ENCODE measurements around the gene FLT3. TPM values are rescaled to one million over a fixed set of nuclear protein-coding genes. Genes with fewer than 3 reads are reported as not detected.

Gene FLT3
- polyA plus RNA-seq, 3 donors = 2.1 to 5.3 (median 3.7) TPM

DNA sequence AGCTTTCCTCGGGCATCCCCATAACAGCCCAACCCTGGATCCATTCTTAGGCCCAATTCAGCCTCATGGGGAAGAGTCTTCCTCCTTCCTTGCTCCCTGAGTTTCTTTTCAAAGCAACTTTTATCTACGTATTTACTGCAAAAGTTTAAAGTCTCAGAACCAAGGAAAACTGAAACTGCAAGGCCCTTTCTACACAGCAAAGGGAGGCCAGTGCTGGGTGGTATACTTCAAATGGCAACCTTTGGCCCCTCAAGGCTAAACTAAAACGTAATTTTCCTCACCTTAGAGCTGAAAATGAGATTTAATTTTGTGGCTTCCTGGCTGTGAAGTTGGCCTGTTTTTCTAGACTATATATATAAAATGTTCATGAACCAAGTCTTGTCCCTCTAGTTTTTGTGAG lies 136.9 kb downstream of the FLT3 start:
- Mint-ChIP-seq H3K4me1 (peaks cover 33% of the 10 kb centered on the region), H3K9me3 (peaks cover 0 to 29% (median 9%) of the 10 kb centered on the region in 7 donors), H3K4me3 (peak overlapping the region in 1 of 2 donors; percentile 72), H3K27me3 (ENCODE audit: low read depth in 3 of 3) (peaks cover 96 to 100% (median 97%) of the 10 kb centered on the region in 3 donors), H3K27ac (no peak overlapping the region), H3K36me3 (peaks cover 3 to 5% of the 10 kb centered on the region in 2 donors)
- TF ChIP-seq, protein P1, sequence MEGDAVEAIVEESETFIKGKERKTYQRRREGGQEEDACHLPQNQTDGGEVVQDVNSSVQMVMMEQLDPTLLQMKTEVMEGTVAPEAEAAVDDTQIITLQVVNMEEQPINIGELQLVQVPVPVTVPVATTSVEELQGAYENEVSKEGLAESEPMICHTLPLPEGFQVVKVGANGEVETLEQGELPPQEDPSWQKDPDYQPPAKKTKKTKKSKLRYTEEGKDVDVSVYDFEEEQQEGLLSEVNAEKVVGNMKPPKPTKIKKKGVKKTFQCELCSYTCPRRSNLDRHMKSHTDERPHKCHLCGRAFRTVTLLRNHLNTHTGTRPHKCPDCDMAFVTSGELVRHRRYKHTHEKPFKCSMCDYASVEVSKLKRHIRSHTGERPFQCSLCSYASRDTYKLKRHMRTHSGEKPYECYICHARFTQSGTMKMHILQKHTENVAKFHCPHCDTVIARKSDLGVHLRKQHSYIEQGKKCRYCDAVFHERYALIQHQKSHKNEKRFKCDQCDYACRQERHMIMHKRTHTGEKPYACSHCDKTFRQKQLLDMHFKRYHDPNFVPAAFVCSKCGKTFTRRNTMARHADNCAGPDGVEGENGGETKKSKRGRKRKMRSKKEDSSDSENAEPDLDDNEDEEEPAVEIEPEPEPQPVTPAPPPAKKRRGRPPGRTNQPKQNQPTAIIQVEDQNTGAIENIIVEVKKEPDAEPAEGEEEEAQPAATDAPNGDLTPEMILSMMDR (IDR thresholded peaks at IDR 0.05) = no peak
- Histone ChIP-seq H3K4me1 (ENCODE audit: control insufficient read depth in 1 of 2, insufficient read depth in 2 of 2, low read length in 2 of 2) (peaks cover 17 to 24% of the 10 kb centered on the region in 2 donors), H4K20me1 (ENCODE audit: insufficient read depth, low read length) (no peaks in the 10 kb centered on the region), H3K27me3 (ENCODE audit: control insufficient read depth in 2 of 2, insufficient read depth in 2 of 2, low read length in 2 of 2) (peaks cover 77 to 97% of the 10 kb centered on the region in 2 donors), H3K4me2 (replicated peaks; ENCODE audit: extremely low read depth, low read length, poor library complexity, severe bottlenecking) (no peak overlapping the region), H3K4me3 (replicated peaks in 1 of 3; ENCODE audit: low read depth in 2 of 3, low read length in 3 of 3) (no peak overlapping the region), H3K9ac (ENCODE audit: insufficient read depth, low read length, poor library complexity, severe bottlenecking) (no peak overlapping the region), H3K79me2 (ENCODE audit: insufficient read depth, low read length) (no peaks in the 10 kb centered on the region), H2AFZ (ENCODE audit: insufficient read depth, low read depth, low read length, poor library complexity, severe bottlenecking) (no peak overlapping the region), H3K9me3 (replicated peaks in 1 of 2; ENCODE audit: control insufficient read depth in 1 of 2, insufficient read depth in 1 of 2, low read length in 2 of 2) (peaks cover 0 to 53% of the 10 kb centered on the region in 2 donors), H3K36me3 (replicated peaks in 1 of 2; ENCODE audit: control insufficient read depth in 1 of 2, insufficient read depth in 2 of 2, low read length in 2 of 2) (no peaks in the 10 kb centered on the region), H3K27ac (ENCODE audit: low read depth in 1 of 2, low read length in 2 of 2) (no peak overlapping the region)
- intact Hi-C loops (cut with micrococcal nuclease) = no loop called here
- WGBS (ENCODE audit: insufficient coverage) = 86% methylated on average over 1 of the region's 3 CpGs
- DNase-seq = no peak

DNA sequence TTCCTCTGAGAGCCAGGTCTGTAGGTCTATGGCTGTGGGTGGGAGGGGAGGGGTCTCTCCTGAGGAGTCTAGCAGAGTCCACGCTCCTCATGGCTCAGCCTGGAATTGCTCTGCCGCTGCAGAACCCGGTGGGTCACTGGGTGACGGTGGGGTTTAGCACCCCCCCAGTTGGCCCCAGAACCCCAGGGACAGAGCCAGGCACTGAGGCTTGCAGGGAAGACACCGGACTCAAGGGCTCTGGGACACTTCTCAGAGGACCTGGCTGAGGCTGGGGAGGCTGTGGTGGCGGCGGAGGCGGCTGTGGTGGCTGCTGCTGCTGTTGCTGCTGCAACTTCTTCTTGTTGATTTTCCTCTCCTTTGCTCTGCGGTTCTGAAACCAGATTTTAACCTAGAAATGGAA lies 137.4 kb downstream of the FLT3 start:
- Histone ChIP-seq H3K4me2 (replicated peaks; ENCODE audit: extremely low read depth, low read length, poor library complexity, severe bottlenecking) (no peak overlapping the region), H3K79me2 (ENCODE audit: insufficient read depth, low read length) (no peaks in the 10 kb centered on the region), H3K9me3 (replicated peaks in 1 of 2; ENCODE audit: control insufficient read depth in 1 of 2, insufficient read depth in 1 of 2, low read length in 2 of 2) (peaks cover 0 to 53% of the 10 kb centered on the region in 2 donors), H4K20me1 (ENCODE audit: insufficient read depth, low read length) (no peaks in the 10 kb centered on the region), H3K9ac (ENCODE audit: insufficient read depth, low read length, poor library complexity, severe bottlenecking) (no peak overlapping the region), H3K4me3 (replicated peaks in 1 of 3; ENCODE audit: low read depth in 2 of 3, low read length in 3 of 3) (no peak overlapping the region), H3K4me1 (ENCODE audit: control insufficient read depth in 1 of 2, insufficient read depth in 2 of 2, low read length in 2 of 2) (peaks cover 14 to 19% of the 10 kb centered on the region in 2 donors), H3K36me3 (replicated peaks in 1 of 2; ENCODE audit: control insufficient read depth in 1 of 2, insufficient read depth in 2 of 2, low read length in 2 of 2) (no peaks in the 10 kb centered on the region), H2AFZ (ENCODE audit: insufficient read depth, low read depth, low read length, poor library complexity, severe bottlenecking) (no peak overlapping the region), H3K27me3 (ENCODE audit: control insufficient read depth in 2 of 2, insufficient read depth in 2 of 2, low read length in 2 of 2) (peaks cover 76 to 99% of the 10 kb centered on the region in 2 donors), H3K27ac (ENCODE audit: low read depth in 1 of 2, low read length in 2 of 2) (no peak overlapping the region)
- no peak for DNase-seq
- Mint-ChIP-seq H3K9me3 (peaks cover 0 to 32% (median 9%) of the 10 kb centered on the region in 7 donors), H3K27me3 (ENCODE audit: low read depth in 3 of 3) (peaks cover 96 to 100% (median 97%) of the 10 kb centered on the region in 3 donors), H3K4me3 (peak overlapping the region in 1 of 2 donors; percentile 72), H3K4me1 (peaks cover 32% of the 10 kb centered on the region), H3K36me3 (peaks cover 3 to 5% of the 10 kb centered on the region in 2 donors), H3K27ac (no peak overlapping the region)
- TF ChIP-seq, protein P1 (IDR thresholded peaks at IDR 0.05) = no peak
- 75% methylated on average over 8 of the region's 9 CpGs for WGBS (ENCODE audit: insufficient coverage)
- intact Hi-C loops (cut with micrococcal nuclease) = no loop called here
